HS-27A (cell line): Measurements from ENCODE around the gene OR9A2.
"Not testable (repeated sequence)": the region's sequence is repeated elsewhere in the genome, so short reads cannot be mapped to it uniquely, and the experiment has no call there.

Experiments
- DNase-seq: peaks from one replicate; pipeline ENCODE4 v3.0.0-alpha.2; 2012; ENCODE audit warnings: low read depth, missing footprints

Gene OR9A2

DNA sequence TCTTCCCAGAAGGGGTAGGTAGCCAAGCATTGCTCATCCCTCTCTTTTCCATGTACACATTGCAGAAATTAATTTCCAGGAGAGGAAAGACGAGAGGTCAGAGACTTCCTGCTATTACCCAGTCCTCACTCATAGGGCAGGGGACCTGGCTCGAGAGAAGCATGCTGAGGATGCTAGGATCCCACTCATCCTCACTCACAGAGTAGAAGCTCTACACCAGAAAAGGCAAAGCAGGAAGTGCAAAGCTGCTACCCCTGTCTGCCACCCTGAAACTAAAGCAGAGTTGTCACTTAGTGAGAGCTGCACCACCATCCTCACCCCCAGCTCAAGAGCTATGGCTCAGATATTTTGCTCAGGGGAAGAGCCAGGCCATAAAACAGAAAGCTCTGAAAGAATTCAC is 9.9 kb downstream of the OR9A2 start:
- no peak for DNase-seq

DNA sequence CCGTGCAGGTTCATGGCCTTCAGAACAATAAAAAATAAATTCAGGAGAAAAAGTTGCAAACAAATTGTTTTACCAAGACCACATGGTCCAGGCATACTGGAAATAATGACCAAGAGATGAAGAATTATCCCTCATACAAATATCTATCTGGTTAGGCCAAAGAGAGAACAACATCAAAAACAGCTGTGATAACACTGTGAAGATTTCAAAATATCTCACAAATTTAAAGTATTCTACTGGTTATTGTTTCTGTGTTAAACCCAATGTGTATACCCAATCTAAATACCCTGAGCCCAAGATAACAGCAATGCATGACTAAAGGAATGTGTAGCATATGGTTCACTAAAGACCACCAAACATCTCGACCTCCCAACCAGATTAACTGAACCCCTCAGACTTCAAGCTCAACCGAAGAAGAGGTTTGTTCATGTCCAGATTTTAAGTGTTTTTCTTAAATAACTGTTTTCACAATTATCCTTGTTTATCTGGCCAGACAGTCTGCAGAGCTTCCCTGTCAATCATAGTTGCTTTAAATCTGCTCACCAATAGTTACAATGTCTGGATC is 10.9 kb downstream of the OR9A2 start:
- peak; percentile 26 for DNase-seq

DNA sequence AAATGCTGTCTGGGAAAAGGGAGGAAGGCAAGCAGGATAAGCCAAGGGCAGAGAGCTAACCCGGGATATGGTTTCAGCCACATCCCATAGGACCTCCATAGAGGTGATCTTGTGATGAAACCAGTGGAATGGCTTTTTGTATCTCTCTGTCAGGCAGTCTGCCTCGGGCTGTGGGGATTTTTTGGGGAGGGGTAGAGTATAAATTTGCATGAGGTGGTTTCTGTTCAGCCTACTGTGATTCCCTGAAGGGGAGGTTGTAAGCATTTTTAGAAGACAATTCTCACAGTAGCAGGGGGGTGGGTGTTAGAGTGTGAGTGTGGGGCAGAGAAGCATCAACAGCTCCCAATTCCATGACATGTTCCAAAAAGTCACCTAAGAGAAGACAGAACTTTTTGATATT is 11.8 kb downstream of the OR9A2 start:
- DNase-seq = no peak

DNA sequence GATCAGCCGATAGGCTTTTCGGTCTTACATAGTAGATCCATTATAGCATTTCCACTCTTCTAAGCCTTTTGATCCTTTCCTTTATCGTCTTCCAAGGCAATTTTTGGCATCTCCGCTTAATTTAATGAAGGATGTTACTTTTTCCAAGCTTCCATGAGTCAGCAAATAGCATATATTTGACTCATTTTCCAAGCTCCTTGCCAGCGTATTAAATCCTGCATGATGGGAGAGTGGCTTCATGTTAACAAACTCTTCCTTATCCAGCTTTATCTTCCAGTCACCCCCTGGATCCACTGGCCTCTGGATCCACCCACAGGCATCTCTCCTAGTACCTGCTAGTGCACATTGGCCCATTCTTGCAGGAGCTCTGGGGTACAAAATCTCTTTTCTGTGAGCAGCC is 13.0 kb downstream of the OR9A2 start:
- DNase-seq = peak; percentile 61

DNA sequence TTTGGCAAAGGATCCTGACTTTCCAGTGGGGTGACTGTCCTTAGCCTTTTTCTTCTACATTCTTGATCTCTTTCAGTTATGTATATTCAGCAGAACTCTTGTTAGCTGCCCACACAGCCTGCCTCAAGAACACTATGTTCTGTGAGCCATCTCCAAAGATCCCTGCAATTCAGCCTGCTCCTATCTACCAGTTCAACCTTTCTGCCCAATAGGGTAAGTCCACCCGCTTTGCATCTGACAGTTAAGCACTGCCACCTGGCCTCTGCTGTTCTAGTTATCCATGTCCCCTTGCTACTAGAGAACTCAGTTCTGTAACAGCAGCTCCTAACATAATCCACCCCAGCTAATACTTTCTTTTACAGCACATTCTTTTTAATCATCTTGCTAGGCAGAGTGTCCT is 13.5 kb downstream of the OR9A2 start:
- DNase-seq = no peak

DNA sequence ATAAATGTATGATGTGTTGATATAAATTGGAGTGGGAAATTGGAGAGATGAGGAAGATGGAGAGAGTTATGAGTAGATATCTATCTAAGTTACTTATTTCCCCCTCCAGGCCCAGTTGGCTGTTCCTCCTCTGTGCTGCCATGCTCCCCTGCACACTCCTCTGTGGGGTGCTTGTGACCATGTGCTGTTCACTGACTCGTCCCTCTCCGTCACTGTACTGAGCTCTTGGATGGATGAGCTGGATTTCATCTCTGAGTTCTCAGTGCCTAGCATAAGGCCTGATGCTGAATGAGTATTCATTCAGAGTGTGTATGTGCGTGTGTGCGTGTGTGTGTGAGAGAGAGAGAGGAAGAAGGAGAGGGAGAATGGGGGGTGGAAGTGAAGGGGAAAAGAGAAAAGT is 14.5 kb downstream of the OR9A2 start:
- DNase-seq = no peak

DNA sequence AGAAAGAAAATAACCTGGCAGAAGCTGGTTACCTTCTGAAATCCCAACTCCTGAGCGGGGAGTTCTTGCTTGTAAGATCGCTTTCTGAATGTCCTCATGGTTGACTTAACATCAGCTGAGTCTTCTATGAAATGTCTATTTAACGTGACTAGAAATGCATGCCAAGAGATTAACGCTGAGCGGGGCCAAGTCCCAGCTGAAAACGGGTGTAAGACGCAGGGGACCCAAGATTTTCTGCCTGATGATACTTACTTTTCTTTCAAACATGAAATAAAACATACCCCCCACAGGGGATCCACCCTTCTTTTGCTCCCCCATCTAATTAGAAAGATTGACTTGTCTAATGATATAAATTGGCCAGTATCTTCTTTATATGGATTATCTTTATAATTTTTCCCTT is 14.9 kb downstream of the OR9A2 start:
- no peak for DNase-seq

DNA sequence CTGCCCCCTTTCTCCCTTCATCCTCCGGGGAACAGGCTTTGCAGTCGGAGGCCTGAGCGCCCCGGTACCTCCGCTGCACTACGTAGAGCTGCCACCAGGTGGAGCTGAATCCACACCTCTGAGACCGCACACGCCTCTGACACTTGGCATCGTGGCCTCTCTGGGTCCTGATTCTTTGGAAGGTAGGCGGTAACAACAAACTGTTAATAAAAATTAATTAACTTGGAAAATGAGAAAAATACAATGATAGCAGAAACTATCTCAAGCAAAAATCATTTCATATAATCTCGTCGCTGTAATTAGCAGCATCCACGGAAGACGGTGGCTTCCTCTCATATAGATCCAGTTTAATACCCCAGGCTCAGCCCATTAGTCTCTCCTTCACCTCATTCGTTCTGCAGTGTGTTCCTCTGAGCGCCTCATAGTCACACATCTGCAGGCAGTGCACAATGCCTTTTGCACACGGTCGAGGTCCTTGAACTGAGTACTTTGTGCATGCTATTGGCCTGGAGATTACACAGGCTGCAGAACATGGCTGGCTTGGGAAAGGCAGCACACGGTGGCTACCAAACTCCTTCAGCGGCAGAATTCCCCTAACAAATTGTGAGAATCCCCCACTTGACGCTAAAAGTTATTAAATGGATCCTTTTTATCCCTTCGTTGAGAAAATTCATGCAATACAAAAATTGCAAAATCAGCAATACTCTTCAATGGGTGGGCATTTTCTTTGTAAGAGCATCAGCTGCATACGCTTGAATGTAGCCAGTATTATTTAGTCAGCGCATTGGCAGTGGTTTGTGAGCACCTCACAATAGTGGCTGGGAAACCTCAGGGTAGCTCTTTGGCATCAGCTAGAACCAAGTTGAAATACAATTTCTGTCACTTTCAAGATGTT is 18.7 kb downstream of the OR9A2 start:
- DNase-seq = no peak

DNA sequence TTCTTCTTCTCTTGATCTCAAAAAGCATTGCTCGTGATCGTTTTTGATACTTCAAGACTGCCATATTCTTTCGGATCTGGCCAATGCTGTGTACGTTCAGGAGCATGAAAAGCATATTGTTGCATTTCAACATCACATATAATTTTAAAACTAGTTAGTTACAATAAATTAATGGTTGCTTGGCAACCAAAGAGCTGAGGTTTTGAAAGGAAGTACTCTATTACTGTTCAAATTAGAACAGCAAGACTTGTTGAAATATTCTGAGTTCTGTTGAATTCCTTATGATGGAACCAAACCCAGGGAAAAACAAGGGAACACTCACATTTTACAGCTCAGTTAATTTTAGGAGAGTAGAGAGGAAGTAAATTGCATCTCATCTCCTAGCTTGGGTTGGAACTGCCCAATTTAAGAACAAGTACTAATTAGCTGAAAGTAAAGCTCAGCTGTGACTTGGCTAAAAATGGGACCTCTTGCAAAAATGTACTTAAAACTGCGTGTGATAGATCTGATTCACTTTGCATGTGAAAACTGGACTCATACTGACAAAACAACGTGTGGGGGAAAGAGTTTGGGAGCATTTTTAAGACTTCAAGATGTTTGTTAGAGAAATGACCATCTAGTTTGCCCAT is 21.2 kb downstream of the OR9A2 start:
- no peak for DNase-seq

DNA sequence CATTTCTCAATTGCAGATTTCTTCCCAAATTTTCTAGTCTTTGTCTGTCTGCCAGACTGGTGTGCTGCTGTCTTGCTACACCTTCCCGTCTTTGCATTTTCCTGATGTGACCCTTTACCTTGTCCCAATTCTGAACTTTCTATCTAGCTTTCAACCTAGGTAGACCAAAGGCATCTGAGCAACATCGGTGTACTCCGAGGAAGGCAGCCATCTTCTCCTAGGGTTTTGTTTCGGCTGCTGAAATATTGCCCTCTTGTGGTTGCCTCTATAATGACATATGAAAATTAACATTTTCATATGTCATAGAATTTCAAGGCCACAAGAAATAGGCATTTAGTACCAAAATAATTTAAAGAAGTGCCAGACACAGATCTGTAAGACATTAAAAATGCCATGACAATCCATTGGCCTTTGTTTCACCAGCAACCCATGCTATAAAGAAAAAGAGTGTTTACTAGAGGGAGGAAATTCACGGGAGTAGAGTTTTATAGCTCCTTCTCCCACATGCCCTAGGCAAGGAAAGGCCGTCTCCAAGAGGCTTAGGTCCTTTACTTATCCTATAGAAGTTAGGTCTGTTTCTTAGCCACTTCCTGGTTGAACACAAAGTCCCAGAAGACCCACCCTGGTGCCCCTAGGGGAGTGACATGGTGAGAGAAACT is 23.4 kb downstream of the OR9A2 start:
- DNase-seq = no peak

DNA sequence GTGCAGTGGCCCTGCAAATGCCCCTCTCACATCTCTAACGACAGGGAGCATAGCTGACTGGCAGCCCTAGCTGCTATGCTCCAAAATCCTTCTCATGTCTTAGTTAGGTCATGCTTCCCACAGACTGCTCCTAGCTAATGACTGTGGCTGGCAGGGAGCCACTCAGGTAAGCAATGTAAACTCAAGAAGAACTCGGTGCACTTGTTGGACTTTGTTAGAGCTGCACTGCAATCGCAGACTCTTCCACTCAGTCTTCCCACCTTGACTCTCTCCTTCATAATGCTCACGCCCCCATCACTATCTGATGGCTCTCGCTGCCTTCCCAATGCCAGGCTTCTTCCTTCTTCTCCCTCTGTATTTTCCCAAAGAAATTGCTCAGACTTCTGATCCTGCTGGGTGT is 24.0 kb downstream of the OR9A2 start:
- no peak for DNase-seq

DNA sequence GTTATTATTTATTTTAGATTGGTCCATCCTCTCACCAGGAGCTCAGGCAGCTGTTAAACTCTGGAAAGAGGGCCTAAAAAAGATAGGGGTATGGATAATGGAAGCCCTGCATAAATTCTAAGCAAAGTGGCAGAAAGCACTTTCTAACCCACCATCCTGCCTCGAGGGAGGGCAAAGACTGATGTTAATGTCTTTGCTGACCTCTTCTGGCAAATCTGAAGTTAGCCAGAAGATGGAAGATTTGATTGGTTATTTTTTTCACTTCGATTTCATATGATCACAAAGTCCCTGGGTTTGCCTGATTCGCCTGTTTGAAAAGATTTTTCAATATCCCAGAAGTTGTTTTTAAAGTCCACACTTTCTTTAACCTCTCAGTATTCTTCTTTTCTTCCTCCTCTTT is 24.8 kb downstream of the OR9A2 start:
- no peak for DNase-seq

DNA sequence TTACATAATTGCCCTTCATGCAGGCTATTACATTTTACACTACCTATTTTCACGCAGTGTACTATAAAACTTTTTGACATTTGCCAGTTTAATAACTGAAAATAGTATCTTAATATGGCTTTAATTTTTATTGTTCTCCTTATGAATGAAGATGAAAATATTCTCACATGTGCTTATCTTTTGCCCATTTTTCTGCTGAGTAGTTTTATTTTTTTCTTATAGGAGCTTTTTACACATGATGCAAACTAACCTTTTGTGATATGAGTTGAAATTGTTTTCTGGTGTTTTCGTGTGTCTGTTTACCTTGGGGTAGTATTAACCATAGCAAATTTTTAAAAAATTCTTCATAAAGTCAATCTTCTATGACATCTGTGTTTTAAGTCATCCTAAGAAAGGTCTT is 26.3 kb downstream of the OR9A2 start:
- DNase-seq = no peak

DNA sequence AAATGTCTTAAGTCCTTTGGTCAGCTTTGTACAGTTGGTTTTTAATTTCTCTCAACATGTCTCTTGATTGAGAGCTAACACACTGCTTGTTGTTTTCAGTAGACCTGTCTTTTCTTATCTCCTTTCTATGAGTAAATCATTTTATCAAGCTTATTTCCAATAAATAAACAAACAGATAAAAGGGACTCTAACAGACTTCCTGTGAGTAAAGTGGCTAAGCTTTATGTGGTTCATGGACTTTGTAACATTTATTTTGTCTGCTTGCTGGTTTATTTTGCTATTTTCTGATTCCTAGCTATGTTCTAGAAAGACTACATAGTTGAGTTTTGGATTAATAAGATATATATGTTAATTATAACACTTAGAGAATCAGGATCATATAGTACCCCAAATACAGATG is 27.1 kb downstream of the OR9A2 start:
- no peak for DNase-seq

DNA sequence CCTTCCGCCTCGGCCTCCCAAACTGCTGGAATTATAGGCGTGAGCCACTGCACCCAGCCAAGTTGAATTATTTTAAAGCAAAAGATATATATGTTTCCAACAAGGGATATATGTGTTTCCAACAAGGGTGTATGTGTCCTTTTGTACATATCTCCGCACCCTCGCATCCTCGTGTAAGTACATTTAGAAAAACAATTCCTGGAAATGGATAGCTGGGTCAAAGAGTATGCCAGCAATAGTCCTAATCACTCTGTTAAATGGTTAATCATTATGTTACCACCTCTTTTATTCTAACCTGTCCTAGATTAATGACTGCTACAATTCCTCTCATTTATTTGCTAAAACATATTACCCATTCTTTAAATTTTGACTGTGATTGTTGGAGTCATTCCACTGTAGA is 28.0 kb downstream of the OR9A2 start:
- no peak for DNase-seq

DNA sequence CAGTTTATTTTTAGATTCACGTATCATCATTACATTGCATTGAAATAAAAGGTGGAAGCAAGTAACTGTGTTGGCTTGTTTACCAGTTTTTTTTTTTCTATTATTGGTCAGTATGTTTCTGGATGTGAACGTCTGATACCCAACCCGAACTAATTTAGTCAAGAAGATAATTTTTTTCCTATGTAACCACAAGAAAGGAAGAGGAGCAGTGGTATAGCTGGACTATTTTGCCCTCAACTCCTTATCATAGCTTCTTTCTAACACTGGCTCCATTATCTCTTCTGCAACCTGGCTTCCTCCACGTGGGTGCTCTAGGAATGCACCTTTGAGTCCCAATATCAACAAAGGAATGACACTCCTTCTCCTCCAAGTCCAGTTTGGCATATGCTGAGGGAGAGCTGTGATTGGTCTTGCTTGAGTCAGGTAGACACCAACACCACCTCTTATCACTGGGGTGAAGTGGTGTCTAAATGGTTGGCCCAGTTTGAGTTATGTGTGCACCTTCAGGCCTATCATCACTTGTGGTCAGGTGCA is 29.4 kb downstream of the OR9A2 start:
- no peak for DNase-seq

DNA sequence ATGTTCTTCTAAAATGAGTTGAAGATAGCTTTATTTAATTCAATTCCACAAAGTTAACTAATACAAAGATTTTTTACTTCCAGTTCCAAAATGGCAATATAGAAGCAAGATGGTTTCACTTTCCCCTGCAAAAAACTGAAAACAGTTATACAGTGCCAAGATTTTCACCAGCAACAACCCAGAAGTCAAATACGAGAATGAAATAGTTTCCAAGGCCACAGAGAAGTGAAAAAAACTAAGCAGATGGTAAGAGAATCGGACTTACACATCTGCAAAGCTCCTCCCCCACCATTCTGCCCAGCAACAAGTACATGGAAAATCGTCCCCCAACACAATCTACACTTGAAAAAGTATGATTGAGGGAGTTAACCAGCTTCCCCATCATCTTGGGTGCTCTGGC is 34.5 kb downstream of the OR9A2 start:
- DNase-seq = no peak

DNA sequence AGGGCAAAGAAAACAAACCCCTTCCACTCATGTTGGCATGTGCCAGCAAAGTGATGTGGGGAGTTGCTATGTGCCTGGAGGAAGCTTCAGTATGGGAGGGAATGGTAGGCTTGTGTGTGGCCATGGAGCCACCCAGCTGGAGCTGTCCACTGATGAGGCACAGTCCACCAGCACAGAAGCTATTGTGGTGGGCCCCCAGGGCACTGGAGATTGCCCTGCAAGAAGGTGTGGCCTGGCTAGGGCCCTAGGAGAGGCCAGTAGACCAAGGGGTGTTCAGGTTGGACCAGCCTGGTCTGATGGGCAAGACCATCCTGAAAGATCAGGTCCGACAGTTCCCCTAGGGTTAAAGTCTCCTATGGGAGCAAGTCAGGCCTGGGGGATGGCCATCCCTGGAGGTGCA is 42.6 kb downstream of the OR9A2 start:
- no peak for DNase-seq

DNA sequence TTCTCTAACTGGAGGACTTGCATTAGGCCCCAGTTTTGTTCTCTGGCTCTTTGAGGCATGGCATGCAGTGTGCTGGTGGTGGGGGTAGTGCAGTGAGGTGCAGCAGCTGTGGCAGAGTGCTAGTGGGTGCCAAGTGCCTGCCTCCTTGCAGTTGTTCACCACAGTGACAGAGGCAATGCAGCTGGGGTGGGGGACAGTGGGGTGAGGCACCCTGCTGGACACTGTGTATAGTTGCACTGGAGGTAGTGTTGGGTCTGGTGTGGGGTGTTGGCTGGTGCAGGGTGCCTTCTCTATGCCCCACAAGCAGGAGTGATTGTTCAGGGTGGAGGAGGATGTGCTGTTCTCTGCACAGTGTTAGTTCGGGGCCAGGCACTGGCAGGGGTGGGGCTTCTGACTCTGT is 43.1 kb downstream of the OR9A2 start:
- no peak for DNase-seq

DNA sequence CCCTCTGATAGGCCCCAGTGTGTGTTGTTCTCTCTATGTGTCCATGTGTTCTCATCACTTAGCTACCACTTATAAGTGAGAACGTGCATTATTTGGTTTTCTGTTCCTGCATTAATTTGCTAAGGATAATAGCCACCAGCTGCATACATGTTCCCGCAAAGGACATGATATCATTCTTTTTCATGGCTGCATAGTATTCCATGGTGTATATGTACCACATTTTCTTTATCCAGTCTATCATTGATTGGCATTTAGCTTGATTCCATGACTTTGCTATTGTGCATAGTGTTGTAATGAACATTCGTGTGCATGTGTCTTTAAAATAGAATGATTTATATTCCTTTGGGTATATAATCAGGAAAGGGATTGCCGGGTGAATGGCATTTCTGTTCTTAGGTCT is 48.5 kb downstream of the OR9A2 start:
- DNase-seq = not testable (repeated sequence)
